GM18499 (cell line): ENCODE results near the gene SERGEF.

Source experiments
- ATAC-seq: cut with Tn5 transposase; IDR thresholded peaks from one replicate; pipeline ENCODE4 v1.9.1; 2021; ENCODE audit warnings: moderate number of reproducible peaks; ENCODE audit not compliant: insufficient read depth, unreplicated experiment

SERGEF gene

GRCh38 chr11:18012906-18013781 lies at the start of gene SERGEF:
SERGEF (minus strand) TSS chr11:18013047; CDS start chr11:18013010, 37 bp downstream.
- ATAC-seq, result peak; percentile 74

- no peak for ATAC-seq
Observed at GRCh38 chr11:18061351-18061750, 48.5 kb upstream of the SERGEF start.

DNA sequence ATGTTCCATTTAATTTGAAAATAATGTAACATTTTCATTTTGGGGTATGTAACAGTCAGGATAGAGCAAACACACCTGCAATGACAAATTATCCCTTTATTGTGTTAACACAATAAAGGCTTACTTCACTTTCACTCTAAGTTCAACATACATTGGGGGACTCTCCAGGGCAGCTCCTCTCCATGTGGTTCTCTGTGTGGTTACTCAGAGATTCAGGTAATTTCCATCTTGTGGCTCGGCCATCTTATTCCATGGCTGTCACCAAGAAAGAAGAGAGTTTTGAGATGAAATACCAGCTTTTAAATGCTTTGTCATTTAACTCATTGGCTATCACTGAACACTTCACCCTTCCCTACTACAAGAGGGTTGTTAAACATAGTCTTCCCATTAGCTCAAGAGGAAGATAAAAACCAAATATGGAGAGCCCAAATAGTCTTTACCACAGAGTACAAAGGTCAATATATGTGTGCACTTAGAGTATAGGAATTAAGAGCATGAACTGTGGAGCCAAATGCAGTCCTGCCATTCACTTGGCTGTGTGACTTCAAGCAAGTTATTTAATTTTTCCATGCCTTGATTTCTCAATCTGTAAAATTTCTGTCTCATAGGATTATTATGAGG lies 43.8 kb upstream of the SERGEF start:
- no peak for ATAC-seq

- no peak for ATAC-seq
Observed at GRCh38 chr11:18054511-18055103, 41.8 kb upstream of the SERGEF start.

- ATAC-seq, result no peak
Observed at GRCh38 chr11:18050848-18051247, 38.0 kb upstream of the SERGEF start.

DNA sequence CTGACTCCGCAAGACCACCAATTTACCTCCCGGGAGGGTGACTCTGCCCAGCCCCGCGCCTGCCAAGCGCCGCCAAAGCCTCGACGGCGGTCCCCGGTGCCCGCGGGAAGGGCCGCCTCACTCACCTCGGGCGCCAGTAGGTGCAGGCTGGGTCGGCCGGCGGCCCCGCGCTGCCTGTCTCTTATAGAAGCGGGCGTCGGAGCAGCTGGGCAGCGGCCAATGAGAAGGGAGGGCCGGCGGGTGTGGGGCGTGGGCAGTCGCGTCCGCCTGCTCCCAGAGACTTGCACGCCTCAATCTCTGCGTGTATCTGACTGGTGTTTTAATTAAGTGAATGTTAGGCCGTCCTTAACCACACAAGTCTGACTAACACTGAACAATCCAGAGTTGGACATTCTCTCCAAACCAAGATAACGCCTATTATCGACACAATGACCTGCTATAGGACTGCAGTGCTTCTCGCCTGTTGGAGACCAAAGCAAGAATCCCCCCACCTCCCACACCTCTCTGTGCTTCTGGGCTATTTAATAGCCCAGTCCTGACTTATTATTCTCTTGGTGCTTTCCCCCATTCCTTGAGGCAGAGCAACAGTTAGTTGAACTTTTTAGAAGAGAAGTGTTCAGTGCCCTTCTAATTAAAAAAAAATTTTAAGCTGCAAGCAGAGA lies 33.4 kb upstream of the SERGEF start, which contains the start of gene TPH1:
Gene TPH1, minus strand, starts transcription at position 154 of the 662 bp plus-strand sequence. CDS start 5,507 bp downstream, outside the sequence.
- no peak for ATAC-seq

DNA sequence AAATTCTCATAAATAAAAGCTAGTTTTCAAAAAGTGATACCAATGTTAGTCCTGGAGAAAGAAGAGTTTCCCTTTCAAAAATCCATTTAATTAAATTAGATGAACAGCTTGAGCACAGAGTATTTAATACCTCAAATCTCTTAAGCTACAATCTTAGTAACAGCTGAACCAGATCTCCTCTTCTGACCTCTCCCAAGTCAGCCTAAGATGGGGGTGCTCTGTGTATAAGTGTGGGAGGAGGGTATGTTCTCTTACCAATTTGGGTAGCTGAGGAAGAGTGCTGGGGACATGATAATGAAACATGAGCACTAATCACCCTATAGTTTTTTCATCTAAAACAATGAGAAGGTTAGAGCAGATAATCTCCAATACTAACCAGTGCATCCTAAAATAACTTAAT lies 23.6 kb upstream of the SERGEF start:
- ATAC-seq, result no peak

DNA sequence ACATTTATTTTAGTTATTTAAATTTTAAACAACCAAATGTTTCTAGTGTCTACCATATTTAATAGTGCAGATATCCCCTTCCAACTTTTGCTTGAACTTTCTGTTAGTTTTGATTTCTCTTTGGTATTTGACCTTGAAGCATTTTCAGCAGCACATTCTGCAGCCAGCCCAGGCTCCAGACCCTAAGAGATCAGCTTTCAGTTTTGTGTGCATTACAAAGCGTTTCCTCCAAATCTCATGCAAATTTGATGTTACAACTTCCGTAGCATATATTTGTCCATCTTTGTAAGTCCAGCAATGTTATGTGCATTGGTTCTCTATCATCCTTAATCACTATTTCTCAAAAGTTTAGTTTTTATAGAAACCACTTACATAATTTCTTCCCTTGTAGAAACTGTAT lies 14.6 kb upstream of the SERGEF start:
- no peak for ATAC-seq

GRCh38 chr11:18022419-18022818 lies 9.6 kb upstream of the SERGEF start:
- no peak for ATAC-seq

DNA sequence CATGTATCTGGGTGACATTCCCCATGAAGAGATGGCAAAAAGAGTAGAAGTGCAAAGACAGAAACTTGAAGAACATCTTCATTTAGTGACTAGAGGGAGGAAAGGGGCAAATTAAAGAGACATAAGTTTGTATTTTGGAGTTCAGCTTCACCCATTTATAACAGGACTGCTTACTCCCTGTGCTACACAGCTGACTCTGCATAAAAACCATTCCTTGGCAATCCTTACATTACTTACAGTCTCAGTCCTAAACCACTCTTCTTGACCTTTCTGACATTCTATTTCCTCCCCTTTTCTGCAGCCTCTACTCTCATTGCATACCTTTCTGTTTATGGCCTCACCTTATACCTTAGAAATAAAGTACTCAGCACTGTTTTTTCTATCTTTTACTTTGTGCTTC lies 6.8 kb upstream of the SERGEF start:
- ATAC-seq, result no peak

GRCh38 chr11:18016789-18017188 lies 3.9 kb upstream of the SERGEF start:
- no peak for ATAC-seq

DNA sequence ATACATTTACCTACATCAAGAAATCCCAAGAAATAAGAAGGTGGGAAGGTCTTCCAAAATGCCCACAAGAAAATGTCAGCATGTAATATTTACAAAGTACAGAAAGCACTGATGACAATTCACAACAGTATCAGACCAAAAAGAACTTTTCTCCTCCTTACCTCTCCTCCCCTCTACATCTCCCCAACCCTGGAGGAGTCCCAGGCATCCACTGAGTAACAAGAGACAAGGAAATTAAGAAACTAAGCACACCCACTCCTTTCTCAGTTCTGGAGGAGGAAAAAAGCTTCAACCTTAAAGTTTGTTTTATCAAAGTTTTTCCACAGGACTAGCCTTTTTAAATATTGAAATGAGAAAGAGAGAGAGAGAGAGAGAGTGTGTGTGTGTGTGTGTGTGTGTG lies 2.0 kb upstream of the SERGEF start:
- ATAC-seq, result no peak

- no peak for ATAC-seq
Observed at GRCh38 chr11:18013790-18014507, 1.1 kb upstream of the SERGEF start.

DNA sequence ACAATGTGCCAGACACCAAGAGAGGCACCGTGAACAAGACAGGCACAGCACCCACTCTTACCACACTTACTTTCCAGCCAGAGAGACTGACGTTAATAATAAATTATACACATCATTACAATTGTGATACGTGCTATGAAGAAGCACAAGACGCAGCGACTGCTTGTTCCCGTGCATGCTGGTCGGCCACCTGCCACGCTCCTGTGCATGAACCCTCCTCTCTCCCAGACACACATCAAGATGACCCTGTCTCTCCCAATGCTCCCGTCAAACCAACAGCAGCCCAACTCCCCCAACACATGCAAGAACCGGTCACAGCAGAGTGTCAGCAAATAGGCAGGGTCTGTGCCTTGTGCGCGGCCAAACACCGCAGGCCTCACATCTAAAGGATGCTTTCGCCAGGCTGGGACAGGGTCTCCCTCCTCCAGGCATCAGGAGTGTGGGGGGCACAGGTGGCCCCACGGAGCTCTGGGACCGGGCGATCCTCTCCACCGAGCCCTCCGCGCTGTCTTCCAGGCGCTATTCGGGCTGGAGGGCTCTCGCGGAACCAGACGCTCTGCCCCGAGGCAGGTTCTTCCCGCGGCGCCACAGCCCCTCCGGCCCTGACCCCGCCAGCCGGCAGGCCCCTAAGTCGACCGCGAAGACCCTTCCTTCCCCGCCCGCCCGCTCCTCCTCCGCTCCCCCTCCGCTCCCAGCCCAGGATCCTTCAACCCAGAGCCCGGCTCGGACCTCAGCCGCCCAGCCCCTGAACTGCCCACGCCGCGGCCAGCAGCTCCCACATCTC lies 533 bp downstream of the SERGEF start:
- ATAC-seq, result no peak

- no peak for ATAC-seq
Observed at GRCh38 chr11:18011633-18012032, 1.2 kb downstream of the SERGEF start.

GRCh38 chr11:18010977-18011586 lies 1.8 kb downstream of the SERGEF start:
- no peak for ATAC-seq

DNA sequence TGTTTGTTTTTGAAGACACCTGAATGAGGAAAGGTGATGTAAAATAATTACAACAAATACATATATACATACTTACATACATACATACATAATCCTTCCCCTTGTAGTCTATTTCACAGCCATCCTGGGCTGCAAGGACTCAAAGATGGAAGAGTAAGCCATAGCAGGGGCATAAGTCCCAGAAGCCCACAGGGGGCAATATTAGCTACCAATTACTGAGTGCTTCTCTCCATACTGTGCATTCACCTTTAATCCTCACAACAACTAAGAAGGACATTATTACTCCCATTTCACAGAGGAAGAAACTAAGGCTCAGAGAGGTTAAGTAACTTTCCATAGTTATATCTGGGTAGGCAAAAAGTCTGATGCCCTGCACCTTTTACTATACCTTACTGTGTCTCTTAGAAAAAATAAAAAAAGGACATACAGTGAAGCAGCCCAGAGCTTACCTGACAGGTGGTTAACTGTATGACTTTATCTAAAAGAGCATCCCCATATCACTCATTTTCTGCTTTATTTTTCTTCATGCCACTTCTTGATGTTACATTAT lies 2.7 kb downstream of the SERGEF start:
- no peak for ATAC-seq

- ATAC-seq, result no peak
Observed at GRCh38 chr11:18005376-18006129, 7.3 kb downstream of the SERGEF start.
